NAMALWA (cell line): Measurements from ENCODE around the gene DTX4.

Source experiments
- DNase-seq: peaks from one replicate; pipeline ENCODE4 v3.0.0-alpha.2; 2015; ENCODE audit warnings: low spot score

DTX4 gene

DNA sequence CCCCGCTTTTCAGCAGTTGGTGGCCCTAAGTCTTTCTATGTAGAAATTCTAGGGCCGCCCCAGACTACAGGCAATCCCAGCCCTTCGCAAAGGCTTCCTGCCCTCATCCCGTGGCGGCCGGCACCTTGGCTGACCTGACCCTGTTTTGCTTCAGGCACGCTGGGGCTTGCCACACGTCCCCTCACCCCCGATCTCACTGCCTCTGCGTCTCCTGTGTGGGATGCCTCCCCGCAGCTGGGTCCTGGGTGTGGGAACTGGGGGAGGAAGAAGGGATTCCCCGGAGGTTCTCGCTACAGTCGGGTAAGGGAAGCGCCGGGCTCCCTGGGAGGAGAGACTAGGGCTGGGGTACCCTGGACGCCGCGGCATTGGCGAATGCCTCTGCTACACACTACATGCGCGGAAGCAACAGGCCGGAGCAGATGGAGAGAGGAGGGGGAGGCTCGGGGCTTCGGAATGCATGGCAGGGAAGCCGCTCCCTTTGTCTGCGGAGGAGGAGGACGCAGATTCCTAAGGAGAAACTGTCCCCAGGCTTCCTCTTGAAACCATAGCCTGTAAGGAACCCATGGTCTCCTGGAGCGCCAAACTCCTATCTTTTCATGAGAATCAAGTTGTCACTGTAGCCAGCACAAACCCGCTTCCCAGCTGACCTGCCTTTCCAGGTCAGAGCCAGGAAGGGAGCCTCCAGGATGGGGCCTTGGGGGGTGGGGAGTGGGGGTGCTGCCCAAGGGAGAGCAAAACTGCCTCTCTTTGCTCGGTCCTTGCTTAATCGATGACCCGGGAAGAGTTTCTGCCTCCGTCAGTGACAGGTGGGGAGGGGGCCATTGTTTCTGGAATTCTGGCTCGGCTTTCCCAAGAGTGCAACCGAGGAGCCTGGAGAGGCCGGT, 1.4 kb downstream of the DTX4 start:
- DNase-seq, result no peak

DNA sequence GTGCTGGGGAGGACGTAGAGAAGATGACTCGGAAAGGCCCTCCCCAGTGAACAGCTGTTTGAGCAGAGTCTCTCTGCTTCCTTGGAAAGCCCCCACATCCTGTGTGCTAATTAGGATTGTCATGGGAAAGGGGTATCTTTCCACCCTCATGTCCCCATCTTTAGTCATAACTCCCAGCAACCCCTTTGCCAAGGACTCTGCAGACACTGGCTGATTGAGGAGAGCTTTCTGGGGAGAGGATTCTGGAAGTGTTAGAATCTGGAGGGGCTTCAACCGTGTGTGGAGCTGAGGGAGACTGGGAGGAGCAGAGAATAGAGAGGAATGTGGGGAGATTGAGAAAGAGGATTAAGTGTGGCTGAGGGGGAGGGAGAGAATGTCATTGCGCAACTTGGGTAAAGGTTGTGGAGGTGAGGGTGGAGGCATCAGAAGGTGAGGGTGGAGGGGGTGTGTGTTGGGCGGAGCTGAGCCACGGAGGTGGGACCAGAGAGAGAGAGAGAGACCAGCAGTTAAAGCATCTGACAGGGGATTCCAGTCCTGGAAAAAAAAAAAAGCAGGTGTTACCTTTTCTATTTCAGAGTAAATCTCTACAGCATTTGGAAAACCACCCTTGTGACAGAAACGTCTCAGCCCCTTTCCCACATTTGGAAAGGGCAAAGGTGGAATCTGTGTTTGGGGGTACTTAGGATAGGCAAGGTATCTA, 2.2 kb downstream of the DTX4 start:
- no peak for DNase-seq

DNA sequence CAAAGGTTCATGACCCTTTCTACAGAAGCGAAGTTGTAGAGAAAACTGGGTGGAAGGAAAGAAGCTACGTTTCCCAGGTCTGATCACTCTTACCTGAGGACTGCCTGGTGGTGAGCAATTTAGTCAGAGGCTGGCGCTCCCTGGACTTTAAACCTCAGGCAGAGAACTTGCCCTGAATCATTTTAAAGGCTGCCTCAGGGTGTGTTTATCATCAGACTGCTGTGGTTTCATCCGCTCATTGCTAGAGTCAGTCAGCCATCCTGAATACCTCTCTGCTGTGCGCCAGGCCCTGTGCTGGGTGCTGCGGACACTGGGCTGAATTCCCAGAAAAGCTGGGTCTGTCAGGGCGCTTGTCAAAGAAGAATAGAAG, 2.7 kb downstream of the DTX4 start:
- no peak for DNase-seq

DNA sequence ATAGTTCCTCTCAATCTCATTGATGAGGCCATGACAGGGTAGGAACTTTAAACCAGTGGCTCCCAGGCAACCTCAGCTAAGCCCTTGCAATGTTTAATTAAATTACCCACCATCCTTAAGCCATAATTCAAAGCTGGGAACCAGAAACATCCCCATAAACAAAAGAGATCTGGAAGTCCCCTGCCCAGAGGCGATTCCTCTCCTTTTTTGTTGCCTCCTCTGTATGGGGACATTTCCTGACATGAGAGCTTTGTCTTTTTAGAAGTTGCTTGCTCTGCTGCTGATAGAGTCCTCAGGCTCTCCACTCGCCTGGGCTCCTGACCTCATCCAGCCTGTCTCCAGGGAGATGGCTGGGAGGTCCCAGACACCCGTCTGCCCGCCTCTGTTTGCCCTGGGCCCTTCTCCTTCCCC, 3.2 kb downstream of the DTX4 start:
- no peak for DNase-seq

DNA sequence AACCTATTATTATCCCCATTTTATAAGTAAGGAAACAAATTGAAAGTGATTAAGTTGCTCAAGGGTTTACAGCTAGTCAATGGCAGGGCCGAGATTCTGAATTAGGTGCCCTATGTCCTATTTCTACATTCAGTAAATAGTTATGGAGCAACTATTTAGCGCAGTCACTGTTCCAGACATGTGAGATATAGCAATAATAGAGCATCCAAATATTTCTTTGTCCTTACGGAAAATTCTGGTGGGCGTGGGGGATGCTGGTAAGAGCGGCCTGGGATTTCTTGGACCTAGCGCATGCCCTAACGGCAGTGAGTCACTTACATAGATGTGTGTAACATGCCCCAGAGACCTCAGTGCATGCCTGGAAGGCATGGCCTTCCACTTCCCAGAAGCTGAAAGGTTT, 4.4 kb downstream of the DTX4 start:
- no peak for DNase-seq

DNA sequence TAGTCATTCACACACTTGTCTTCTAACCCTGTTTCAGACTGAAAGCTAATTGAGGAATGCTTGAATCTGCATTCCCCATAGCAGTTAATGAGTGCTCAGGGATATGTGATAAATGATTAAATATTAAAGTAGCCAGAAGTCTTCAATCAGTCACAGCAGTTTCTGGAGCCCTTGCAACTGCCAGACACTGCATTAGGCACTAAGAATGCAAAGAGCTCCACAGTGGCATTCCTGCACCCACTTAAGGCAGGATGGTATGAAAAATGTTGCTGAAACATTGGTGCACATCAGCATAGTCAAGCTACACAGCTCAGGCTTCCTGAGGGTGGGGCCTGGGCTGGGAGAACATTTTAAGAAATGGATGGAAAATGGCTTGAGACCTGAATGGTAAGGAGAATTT, 6.5 kb downstream of the DTX4 start:
- DNase-seq, result no peak

DNA sequence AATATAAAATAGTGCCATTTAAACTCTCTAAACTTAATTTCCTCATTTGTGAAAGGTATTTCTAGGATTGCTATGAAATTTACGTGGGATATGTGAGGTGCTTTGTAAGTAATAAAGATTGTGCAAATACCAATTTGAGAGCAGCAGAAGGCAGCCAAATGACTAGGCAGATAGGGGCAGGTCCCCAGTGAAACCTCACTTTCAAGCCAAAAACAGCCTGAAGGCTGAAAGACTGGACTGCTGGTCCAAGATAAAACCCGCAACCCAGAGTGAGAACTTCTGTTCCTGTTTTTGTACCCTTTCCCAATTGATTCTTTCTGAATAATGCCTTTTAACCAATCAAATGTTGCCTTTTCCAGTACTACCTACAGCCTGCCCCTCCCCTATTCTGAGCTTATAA, 7.2 kb downstream of the DTX4 start:
- DNase-seq, result no peak

DNA sequence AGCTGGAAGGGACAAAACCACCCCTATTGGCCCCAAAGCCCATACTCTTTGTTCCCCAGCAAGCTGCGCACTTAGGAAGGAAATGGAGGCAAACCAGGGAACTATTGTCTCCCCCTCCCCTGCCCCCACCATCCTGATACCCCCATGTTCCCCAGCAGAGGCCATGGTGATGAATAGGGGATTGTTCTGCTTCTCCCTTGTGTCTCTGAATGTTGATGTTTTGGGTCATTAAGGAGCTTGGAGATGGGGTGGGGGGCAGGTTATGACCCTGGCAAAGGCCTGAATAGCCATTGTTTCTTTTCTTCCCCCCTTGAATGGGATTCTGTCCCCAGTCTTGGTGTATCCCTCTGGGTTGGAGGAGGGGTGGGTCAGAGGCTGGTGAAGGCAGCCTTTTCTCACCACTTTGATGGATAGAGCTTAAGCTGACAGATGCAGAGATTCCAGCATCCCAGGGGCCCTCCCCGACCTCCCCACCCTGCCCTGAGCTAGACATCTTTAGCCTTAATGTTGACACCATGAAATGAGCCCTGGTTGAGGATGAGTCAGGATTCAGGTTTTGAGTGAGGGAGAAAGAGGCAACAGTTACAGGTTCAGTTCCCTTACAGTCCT, 8.3 kb downstream of the DTX4 start:
- DNase-seq, result no peak

DNA sequence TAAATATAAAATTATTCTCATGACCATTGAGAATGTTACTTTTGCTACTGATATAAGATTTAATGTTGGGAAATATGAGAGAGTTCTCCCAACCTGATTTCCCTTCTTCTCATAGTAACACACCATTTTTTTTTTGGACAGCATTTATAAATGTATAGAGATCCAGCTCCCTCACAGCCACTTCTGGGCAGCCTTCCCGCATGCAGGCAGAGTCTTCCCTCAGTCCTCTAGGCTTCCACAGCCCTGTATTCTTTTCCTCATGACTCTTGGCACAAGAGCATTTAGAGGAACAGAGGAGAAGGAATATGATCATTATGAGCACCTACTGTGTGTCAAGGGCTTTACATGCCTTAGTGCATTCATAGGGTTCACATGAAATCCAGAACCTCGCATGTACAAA, 9.0 kb downstream of the DTX4 start:
- DNase-seq, result no peak

DNA sequence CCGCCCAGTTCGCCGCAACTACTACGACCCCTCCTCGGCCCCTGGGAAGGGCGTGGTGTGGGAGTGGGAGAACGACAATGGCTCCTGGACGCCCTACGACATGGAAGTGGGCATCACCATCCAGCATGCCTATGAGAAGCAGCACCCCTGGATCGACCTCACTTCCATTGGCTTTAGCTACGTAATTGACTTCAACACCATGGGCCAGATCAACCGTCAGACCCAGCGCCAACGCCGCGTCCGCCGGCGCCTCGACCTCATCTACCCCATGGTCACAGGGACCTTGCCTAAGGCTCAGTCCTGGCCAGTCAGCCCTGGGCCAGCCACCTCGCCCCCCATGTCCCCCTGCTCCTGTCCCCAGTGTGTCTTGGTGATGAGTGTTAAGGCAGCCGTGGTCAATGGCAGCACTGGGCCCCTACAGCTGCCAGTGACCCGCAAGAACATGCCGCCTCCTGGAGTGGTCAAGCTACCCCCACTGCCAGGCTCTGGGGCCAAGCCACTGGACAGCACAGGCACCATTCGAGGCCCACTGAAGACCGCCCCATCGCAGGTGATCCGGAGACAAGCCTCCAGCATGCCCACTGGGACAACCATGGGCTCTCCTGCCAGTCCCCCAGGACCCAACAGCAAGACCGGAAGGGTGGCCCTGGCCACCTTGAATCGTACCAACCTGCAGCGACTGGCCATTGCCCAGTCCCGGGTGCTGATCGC, 10.0 kb downstream of the DTX4 start:
- DNase-seq, result no peak

DNA sequence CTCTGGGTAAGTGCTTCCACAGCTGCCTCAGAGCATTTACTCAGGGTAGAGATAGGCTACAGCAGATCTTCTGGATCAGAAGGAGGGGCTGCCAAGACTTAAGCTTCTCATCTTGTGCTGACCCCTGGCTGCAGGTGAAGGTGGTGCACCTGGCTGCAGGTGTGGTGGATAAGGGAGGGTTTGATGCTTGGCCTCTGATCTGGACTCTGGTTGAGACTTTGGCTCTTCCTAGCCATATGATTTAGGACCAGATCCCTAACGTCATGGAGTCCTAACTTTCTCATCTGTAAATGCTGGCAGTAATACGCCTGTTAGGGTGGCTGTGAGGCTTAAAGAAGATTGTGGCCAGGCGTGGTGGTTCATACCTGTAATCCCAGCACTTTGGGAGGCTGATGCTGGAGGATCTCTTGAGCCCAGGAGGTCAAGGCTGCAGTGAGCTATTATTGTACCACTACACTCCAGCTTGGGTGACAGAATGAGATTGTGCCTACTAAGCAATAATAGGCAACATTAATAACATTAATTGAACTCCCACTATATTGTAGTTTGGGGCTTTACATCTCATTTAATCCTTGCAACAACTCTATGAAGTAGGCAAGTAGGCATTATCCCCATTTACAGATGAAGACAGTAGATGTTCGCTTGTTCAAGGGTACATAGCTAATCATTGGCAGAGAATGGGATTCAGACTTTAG, 10.7 kb downstream of the DTX4 start:
- DNase-seq, result no peak

DNA sequence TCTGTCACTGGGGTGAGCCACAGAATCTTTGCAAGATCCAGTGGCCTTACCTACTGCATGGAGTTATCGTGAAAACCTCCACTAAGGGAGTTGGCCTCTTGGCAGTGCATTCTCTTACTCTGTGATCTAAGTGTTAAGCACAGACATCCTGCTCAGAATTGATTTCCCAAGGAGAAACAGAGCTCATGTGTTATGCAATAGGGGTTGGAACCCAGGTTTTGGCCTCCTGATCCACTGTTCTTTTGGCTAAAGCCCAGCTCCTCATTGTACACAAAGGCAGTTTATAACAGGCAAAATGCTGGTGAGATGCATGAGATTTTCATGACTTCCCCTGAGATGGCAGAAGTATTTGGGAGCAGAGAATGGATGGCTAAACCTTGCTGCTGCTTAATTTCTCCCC, 11.8 kb downstream of the DTX4 start:
- DNase-seq, result no peak

DNA sequence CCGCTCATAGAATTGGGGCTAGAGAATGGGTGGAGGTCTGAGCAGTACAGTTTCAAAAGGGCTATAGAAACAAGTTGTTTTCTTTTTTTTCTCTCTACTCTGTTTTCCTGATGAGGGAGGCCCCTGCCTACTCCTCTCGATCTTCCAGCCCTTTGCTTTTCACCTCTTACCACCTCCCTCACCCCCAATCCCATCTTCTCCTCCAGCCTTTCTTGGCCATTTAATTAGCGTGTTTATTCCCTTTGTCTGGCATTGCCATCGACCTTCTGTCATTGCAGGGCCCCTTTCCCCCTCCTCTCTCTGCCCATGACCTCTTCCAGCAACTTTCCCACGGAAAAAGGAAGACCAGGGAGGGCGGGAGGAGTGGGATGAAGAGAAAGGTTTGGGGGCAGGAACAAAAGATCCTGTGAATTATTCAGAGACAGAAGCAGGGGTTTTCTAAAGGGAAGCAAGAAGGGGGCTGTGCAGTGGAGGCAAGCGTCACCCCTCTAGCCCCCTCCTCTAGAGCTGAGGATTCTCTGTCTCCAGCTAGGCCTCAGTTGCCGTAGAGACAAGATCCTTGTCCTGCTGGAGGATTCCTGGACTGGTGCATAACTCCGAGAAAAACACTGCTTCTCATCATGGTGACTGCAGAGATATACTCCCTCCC, 12.9 kb downstream of the DTX4 start:
- no peak for DNase-seq

DNA sequence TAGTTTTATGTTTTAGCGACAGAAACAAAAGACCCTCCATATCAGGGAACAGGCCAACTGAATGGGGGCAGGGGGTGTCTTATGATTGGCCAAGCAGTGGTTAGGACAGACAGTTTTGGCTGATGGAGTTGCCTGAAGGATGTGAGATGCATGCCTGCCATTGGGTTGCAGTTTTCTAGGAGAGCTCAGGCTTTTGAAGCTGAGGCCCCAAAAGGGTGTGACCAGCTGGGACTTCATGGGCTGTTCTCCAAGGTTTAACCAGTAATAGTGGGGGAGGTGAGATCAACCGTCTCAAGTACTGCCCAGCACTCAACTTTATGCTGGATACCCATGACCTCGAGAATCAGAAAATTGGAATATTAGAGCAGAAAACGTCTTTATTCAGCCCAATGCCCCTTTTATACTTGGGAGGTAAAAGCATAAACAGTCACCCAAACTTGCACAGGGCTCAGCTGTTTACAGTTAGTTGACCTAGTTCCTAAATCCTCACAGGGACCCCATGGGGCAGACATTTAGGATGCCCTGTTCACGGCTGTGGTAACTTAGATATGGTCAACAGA, 13.5 kb downstream of the DTX4 start:
- DNase-seq, result no peak

DNA sequence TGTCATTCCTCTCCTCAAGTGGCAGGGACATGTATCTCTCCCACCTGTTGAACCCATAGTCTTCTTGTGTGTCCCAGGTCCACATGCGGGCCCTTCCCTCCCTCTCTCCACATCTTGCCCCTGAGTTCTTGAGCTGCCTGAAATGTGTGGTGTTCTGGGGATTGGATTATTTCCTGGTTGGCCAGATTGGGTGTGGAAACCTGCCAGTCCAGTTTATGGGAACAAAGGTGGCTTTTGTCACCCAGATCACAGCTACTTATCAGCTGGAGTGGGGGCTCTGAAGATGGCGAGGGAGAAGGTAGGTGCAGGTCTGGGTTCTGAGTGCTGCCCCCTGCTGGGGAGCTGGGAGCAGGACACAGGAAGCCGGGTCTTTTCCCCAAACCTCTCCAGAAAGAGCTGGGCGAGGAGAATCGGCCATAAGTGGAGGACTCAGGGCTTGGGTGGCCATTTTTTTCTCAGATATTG, 14.2 kb downstream of the DTX4 start:
- DNase-seq, result peak; percentile 62

DNA sequence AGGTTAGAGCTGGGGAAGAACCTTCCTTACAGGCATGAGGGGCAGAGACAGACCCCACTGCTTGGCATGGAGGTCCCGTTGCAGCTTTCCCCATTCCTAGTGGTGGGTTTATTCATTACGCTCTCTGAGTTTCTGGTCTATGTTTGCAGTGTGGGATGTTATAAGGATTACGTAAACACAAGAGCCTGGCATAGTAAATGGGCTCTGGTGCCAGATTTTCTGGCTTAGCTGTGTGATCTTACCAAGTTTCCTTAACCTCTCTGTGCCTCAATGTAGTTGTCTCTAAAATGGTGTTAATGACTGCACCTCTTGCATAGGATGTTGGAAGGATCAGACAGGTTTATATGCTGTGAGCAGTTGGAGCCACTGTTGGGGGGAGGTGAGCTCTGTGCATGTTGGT, 15.1 kb downstream of the DTX4 start:
- no peak for DNase-seq

DNA sequence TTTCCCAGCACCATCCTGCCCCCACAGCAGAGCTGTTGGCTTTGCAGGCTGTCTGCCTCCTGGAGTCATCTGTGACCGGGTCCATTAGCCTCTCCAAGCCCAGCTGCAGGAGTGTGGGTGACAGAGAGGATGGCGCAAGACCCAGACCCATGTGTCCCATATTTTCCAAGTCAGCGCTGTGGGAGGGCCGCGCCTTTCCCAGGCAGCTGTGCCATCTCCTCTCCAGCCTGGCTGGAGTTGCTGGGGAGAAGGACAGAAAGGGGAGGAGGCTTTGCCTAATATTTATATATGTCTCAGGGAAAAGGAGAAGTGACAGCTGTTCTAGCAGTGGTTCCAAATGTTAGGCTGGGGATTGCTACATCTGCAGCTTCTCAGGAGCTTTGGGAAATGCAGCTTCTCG, 15.7 kb downstream of the DTX4 start:
- DNase-seq, result no peak

DNA sequence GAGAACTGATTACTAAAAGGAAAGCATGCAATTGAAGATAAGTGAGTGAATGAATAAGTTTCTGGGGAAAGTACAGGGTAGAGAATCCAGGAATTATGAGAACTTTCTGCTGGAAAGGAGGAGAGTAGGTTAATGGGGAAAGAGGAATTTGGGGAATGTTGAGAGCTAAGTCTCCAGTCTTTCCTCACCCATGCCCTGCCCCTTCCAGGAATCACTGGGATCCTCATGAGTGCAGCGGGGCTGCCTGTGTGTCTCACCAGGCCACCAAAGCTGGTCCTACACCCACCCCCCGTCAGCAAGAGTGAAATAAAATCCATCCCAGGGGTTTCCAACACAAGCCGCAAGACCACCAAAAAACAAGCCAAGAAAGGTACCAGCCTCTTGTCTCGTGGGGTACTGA, 17.0 kb downstream of the DTX4 start:
- no peak for DNase-seq

DNA sequence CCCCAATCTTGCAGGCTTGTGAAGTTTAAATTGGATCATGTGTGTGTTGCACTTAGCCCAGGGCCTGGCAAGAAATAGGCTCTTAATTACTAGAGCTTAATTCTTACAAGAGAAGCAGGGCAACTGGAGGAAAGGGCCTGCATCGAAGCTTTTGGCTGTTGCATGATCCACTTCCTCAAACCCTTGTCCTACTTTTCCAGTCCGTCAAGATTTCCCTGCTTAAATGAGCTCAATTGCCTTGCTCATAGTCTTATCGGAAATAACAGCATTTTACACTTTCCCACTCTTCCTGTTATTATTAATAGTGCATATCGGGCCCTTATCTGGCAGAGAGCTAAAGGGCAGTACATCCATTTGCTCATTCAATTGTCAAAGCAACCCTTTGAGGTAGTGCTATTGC, 18.1 kb downstream of the DTX4 start:
- DNase-seq, result no peak

DNA sequence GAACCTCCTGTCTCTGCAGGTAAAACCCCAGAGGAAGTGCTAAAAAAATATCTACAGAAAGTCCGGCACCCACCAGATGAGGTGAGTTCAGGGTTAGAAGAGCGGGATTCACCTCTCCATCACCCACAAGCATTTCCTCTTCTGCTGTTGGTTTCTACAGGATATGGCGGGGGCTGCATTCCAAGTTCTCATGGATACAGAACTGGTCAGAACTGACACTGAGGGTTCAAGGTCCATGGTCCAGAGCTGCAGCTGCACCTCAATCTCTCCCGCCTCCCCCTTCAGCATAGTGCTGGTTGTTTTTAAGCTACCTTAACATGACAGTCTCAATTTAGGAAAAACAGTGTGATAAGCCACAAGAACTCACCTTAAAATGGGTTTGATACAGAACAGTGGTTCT, 19.2 kb downstream of the DTX4 start:
- no peak for DNase-seq

DNA sequence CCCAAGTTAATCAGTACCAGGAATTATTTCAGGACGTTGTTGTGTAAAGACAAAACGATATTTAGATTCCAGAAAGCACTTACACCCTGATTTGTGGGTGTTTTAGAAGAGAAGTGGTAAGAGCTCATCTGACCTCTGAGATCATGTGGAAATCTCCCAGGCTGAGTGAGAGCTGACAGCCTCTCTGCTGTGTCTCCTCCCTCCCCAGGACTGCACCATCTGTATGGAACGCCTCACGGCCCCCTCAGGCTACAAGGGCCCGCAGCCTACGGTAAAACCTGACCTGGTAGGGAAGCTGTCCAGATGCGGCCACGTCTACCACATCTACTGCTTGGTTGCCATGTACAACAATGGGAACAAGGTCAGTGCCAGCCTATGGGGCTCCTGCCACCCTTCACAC, 20.0 kb downstream of the DTX4 start:
- DNase-seq, result no peak
